Memory B cell (primary cell): ENCODE data around the gene ING5.
"Not testable (repeated sequence)": the region's sequence is repeated elsewhere in the genome, so short reads cannot be mapped to it uniquely, and the experiment has no call there.

Experiments used
- ATAC-seq: fragments of 150-1000 bp; cut with Tn5 transposase; 2 replicates; pipeline ENCODE4 v1.10.0; 2021; ENCODE audit warnings: low read depth, mild to moderate bottlenecking, moderate library complexity
- DNase-seq, 2 donors: peaks; one replicate each; pipeline ENCODE4 v3.0.0; 2022; ENCODE audit warnings: low spot score in 2 of 2
- H3K27ac Mint-ChIP-seq: one replicate; pipeline ENCODE4 v1.8.0; 2022; ENCODE audit warnings: mild to moderate bottlenecking, moderate library complexity, mixed read lengths
- H3K27me3 Mint-ChIP-seq: one replicate; pipeline ENCODE4 v1.8.0; 2022; ENCODE audit warnings: mixed read lengths
- H3K36me3 Mint-ChIP-seq: one replicate; pipeline ENCODE4 v1.8.0; 2022; ENCODE audit warnings: mild to moderate bottlenecking, mixed read lengths
- H3K4me1 Mint-ChIP-seq: one replicate; pipeline ENCODE4 v1.8.0; 2022; ENCODE audit warnings: mixed read lengths
- H3K4me3 Mint-ChIP-seq: one replicate; pipeline ENCODE4 v1.8.0; 2022; ENCODE audit warnings: mild to moderate bottlenecking, moderate library complexity, mixed read lengths
- H3K9me3 Mint-ChIP-seq: one replicate; pipeline ENCODE4 v1.8.0; 2022; ENCODE audit warnings: mixed read lengths

ING5 gene

DNA sequence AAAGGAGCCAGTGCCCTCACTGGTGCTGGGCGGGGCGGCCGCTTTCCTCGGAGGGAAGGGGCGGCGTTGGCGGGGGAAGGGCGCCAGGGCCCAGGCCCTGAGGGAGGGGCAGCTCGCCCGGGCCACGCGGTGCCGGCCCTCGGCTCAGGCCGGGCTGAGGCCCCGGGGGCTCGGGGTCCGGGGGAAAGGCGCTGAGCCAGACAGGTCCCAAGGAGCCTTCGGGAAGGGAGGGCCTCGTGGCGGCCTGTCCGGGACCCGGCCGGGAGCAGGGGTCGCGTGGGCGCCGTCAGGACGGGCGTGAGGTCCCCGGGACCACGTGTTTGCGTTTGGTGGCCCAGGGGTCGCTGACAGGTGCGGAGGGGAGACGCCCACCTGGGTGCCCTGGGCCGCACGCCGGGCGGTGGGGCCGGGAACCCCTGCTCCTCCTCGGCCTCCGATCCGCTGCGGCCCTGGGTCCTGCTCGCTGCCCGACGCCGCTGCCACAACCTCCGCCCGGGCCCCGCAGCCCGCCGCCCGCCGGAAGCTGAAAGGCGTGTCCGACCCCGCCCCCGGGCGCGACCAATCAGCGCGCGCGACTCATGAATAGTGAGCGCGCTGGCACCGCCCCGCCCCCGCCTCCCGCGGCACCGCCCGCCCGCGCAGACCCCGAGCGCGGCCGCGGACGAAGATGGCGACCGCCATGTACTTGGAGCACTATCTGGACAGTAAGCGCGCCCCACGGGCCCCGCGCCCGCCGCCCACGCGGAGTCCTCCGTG, at the start of gene ING5:
TSS of gene ING5 (plus strand) at position 641 of the 756 bp plus-strand sequence. CDS start at position 668, 27 bp downstream.
- Mint-ChIP-seq H3K36me3 (peaks cover 10% of the 10 kb centered on the region), H3K27ac (peak within 1 kb of the TSS; percentile 94), H3K4me3 (peak within 1 kb of the TSS; percentile 96), H3K27me3 (no peaks in the 10 kb centered on the region), H3K9me3 (no peaks in the 10 kb centered on the region), H3K4me1 (peaks cover 17% of the 10 kb centered on the region)
- ATAC-seq (peak; percentile 66), DNase-seq (peak; percentile 96 to 97)

DNA sequence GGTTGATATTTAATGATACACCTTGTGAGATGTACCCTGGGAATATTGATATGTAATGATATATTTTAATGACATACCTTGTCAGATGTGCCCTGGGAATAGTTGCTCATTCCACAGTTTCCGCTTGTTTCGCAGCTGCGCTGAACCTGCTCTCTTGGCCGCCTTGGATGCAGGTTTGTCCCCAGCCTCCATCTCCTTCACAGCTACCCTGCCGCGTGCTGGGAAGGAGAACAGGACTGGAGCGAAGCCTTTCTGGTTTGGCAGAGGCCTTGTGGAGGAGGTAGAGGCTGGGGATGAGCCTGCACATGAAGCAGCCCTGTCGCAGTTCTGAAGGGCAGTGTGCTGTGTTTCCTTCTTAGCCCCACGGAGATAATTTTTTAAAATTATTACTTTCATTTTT, 49.7 kb upstream of the ING5 start:
- no peaks in the 10 kb centered on the region for H3K27me3 Mint-ChIP-seq
- ATAC-seq (no peak), DNase-seq (no peak)
- H3K4me1 Mint-ChIP-seq: peaks cover 5% of the 10 kb centered on the region
- no peak overlapping the region for H3K4me3 Mint-ChIP-seq
- H3K27ac Mint-ChIP-seq: peak overlapping the region; percentile 38
- peaks cover 23% of the 10 kb centered on the region for H3K36me3 Mint-ChIP-seq
- H3K9me3 Mint-ChIP-seq: no peaks in the 10 kb centered on the region

DNA sequence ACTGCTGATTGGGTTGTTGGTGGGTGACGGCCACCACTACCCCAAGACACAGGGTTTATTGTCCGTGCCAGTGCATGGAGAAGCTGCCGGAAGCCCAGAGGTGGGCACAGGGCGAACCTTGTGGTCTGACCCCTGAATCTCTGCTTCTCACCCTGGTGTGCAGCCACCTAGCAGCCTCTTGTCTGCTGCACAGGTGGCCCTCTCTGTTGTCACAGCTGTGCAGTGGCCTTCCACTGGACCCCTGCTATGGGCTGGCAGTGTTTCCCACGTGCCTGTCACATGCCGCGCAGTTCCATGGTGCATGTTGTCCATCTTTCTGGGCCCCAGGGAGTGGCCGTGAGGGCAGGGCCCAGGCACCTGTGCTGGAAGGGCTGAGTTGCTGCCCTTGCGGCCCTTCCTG, 49.1 kb upstream of the ING5 start:
- peaks cover 26% of the 10 kb centered on the region for H3K36me3 Mint-ChIP-seq
- peak overlapping the region; percentile 38 for H3K27ac Mint-ChIP-seq

DNA sequence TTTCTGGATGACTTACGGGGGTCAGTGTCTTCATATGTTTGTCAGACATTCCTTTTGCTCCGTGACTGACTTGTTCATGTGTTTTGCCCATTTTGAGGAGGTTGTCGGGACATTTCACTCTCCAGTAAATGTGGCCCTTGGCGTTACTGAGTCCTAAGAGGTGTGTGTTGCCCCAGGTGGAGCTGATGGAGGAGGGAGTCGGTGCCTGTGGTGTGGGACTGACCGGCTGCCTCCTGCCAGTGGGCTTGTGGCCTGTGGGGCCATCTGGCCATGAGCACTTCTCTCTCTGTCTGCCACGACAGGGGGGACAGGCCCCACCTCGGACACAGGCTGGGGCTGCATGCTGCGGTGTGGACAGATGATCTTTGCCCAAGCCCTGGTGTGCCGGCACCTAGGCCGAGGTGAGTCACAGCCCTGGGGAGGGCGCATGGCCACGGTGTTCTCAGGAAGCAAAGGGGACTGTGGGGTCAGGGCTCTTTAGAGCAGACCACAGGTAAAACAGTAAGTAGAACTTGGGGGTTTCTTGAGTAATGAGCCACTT, 48.6 kb upstream of the ING5 start:
- ATAC-seq (no peak), DNase-seq (no peak)
- H3K27ac Mint-ChIP-seq: no peak overlapping the region
- H3K4me3 Mint-ChIP-seq: no peak overlapping the region
- H3K36me3 Mint-ChIP-seq: peaks cover 29% of the 10 kb centered on the region
- H3K4me1 Mint-ChIP-seq: peaks cover 5% of the 10 kb centered on the region
- no peaks in the 10 kb centered on the region for H3K9me3 Mint-ChIP-seq
- H3K27me3 Mint-ChIP-seq: no peaks in the 10 kb centered on the region

More for the DNA sequence above, 49.1 kb upstream of the ING5 start:
- Mint-ChIP-seq H3K27me3 (no peaks in the 10 kb centered on the region), H3K9me3 (no peaks in the 10 kb centered on the region), H3K4me1 (peaks cover 5% of the 10 kb centered on the region), H3K4me3 (no peak overlapping the region)
- DNase-seq (no peak), ATAC-seq (no peak)

DNA sequence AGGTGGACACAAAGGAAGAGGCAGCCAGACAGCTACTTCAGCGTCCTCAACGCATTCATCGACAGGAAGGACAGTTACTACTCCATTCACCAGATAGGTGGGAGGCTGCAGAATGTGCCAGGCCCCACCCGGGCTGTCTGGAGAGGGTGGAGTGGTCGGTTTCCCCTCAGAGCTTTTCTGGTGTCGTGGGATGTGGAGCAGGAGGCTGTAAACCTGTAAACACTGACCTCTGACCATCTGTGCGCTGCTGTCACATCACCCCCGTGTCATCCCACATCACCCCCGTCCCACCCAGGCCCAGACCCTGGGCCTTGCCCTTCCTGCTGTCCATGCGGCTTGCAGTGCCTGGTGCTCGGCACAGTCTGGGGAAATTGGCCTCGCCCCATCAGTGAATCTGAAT, 47.3 kb upstream of the ING5 start:
- DNase-seq: no peak
- Mint-ChIP-seq H3K27ac (no peak overlapping the region), H3K36me3 (peaks cover 33% of the 10 kb centered on the region), H3K9me3 (no peaks in the 10 kb centered on the region), H3K4me3 (no peak overlapping the region), H3K27me3 (no peaks in the 10 kb centered on the region), H3K4me1 (no peaks in the 10 kb centered on the region)
- no peak for ATAC-seq

DNA sequence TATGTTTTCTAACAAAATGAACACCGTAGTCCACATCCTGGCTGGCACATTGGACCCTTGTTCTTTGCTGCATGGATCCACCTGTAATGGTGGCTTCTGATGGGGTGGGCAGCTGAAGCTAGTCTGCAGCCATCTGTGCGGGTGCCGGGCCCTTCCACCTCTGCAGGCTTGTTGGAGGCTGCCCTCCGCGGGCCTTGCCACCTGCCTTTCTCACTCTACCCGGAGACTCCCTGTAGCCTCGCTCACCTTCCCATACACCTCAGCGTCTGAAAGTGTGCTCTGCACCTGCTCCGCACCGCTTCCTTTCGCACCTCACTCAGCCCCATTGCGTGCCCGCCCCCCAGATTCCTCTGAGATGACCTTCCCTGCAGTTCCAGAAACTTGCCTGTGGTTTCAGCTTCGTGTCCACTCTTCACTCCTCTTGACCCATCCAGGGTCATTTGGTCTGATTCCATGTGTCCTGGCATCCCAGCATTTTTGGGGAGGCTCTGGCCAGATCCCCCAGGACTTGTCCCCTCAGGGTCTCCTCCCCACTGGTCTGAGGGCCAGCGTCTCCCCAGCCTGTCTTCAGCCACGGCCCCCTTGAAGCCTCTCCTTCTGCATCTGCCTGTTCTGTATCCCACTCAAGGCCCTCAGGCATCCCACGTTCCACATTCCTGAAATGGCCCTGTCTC, 46.2 kb upstream of the ING5 start:
- H3K36me3 Mint-ChIP-seq: peaks cover 38% of the 10 kb centered on the region
- no peaks in the 10 kb centered on the region for H3K27me3 Mint-ChIP-seq
- no peak for DNase-seq
- H3K4me3 Mint-ChIP-seq: no peak overlapping the region
- ATAC-seq: no peak
- H3K4me1 Mint-ChIP-seq: no peaks in the 10 kb centered on the region
- H3K27ac Mint-ChIP-seq: peak overlapping the region; percentile 38
- no peaks in the 10 kb centered on the region for H3K9me3 Mint-ChIP-seq

DNA sequence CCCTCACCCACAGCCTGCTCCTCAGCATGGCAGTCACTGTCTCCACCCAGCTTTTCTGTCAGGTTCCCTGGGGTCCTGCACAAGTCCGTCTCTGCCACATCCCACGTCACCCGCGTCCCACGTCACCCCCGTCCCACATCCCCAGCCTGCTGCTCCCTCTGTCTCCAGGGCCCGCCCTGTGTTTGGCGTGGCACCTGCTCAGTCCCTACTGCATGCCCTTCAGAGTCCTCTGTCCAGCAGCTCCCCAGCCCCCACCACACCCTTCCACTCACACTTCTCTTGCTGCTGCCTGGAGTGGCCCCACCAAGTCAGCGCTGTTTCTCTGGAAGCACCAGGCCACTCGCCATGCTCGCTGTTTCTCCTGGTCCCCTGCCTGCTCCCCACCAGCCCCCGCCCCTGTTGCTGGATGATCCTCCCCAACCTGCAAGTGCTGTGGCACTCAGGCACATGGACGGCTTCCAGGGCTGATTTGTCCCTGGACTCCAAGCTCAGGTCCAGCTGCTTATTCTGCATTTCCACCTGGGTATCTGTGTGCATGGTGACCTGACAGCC, 45.6 kb upstream of the ING5 start:
- Mint-ChIP-seq H3K4me3 (no peak overlapping the region), H3K4me1 (no peaks in the 10 kb centered on the region), H3K27me3 (no peaks in the 10 kb centered on the region), H3K9me3 (no peaks in the 10 kb centered on the region), H3K27ac (peak overlapping the region; percentile 38), H3K36me3 (peaks cover 38% of the 10 kb centered on the region)
- ATAC-seq (no peak), DNase-seq (no peak)

DNA sequence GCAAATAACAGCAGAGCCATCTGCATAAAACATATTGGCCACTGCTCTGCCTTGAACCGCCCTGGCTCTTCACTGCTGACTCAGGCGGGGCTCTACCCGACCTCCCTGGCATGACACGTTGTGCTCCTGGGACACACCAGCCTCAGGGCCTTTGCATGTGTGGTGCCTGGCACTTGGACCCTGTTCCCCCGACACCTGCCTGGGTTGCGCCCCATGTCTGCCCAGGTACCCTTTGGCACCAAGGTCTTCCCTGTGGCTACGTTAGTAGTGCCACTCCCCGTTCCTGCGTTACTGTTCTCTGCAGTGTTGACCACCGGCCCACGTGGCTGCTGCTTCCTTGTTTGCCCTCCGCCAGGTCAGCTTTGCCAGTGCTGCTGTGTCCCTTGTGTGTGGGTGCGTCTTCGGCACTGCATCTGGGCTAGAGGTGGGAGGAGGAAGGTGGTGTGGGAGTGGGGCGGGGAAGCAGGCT, 44.0 kb upstream of the ING5 start:
- no peaks in the 10 kb centered on the region for H3K4me1 Mint-ChIP-seq
- peaks cover 33% of the 10 kb centered on the region for H3K36me3 Mint-ChIP-seq
- DNase-seq (no peak), ATAC-seq (no peak)
- H3K9me3 Mint-ChIP-seq: no peaks in the 10 kb centered on the region
- H3K27me3 Mint-ChIP-seq: no peaks in the 10 kb centered on the region
- H3K4me3 Mint-ChIP-seq: no peak overlapping the region
- peak overlapping the region; percentile 14 for H3K27ac Mint-ChIP-seq

DNA sequence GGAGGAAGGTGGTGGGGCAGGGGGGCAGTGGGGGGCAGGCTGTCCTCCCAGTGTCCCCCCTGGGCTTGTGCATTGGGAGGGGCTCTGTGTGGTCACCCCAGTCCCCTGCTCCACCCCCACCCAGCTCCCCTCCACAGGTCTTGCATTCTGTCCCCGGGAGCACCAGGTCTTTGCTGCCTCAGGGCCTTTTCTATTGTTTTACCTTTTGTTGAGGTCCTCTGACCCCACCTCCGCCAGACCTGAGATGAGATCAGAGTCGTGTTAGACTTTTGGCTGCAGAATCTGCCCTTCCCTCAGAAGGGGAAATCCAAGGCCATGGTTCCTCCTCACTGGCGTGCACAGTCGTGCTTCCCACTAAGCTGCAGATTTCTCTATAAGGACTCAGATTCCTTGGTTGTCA, 43.5 kb upstream of the ING5 start:
- Mint-ChIP-seq H3K4me3 (no peak overlapping the region), H3K27me3 (no peaks in the 10 kb centered on the region), H3K4me1 (no peaks in the 10 kb centered on the region), H3K36me3 (peaks cover 33% of the 10 kb centered on the region), H3K9me3 (no peaks in the 10 kb centered on the region), H3K27ac (no peak overlapping the region)
- no peak for ATAC-seq
- no peak for DNase-seq

DNA sequence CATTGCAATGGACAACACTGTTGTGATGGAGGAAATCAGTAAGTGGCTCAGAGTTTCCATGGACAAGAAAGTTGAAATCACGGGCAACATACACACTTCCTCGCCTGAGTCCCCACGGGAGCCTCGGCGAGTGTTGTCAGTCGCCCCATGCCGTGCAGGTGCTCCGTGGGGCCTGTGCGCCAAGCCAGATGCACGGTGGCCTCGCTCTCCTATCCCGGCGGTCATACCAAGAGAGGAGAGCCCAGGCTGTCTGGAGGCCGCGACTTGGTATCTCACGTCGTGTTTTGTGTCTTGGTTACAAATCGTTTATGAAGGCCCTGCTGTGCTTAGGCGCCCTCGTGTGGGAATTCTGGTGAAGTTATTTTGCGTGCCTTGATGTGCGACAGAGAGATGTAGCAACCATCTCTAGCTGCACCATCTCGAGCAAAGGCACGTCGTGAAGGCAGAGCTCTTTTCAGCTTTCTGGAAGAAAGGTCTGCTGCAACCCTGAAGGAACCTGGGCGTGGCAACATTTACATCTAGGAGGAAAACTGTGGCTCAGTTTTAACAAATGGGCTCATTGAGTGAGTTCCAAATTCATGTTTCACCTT, 42.6 kb upstream of the ING5 start:
- peak; percentile 53 for ATAC-seq
- H3K27ac Mint-ChIP-seq: no peak overlapping the region
- no peak overlapping the region for H3K4me3 Mint-ChIP-seq
- H3K36me3 Mint-ChIP-seq: peaks cover 33% of the 10 kb centered on the region
- H3K27me3 Mint-ChIP-seq: no peaks in the 10 kb centered on the region
- no peaks in the 10 kb centered on the region for H3K9me3 Mint-ChIP-seq
- H3K4me1 Mint-ChIP-seq: no peaks in the 10 kb centered on the region
- DNase-seq: peak; percentile 21 to 36

DNA sequence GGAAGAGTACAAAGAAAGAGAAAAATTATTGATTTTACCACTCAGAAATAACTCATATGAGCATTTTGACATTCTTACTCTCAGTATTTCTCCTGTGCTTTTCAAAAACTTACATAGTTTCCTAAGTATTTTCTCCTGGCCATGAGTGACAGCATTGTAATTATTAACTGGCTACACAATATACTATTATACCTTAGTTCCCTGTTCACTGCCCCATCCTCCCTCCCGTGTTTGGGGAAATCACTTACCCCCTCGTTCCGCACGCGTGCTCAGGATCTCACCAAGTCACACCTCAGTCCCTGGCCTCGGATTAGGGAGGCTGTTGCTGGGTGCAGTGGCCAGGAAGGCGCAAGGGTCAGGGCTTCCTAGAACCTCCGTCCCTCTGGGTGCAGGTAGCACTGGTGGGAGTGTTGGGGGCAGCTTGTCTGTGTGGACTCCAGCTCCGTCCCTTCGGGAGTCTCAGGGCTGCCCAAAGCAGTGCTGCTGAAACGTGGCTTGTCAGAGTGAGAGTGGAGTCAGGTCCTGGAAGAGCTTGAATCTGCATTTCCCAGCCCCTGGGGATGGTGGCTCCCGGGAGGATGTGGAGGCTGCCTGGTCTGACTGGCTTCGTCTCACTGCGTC, 41.1 kb upstream of the ING5 start:
- H3K9me3 Mint-ChIP-seq: no peaks in the 10 kb centered on the region
- no peaks in the 10 kb centered on the region for H3K27me3 Mint-ChIP-seq
- peaks cover 28% of the 10 kb centered on the region for H3K36me3 Mint-ChIP-seq
- no peak overlapping the region for H3K27ac Mint-ChIP-seq
- ATAC-seq: no peak
- no peak for DNase-seq
- H3K4me3 Mint-ChIP-seq: no peak overlapping the region
- H3K4me1 Mint-ChIP-seq: no peaks in the 10 kb centered on the region

DNA sequence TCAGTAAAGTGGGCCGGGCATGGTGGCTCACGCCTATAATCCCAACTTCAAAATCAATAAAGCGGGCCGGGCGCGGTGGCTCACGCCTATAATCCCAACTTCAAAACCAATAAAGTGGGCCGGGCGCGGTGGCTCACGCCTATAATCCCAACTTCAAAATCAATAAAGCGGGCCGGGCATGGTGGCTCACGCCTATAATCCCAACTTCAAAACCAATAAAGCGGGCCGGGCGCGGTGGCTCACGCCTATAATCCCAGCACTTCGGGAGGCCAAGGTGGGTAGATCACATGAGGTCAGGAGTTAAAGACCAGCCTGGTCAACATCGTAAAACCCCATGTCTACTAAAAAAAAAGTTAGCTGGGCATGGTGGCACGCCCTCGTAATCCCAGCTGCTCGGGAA, 39.1 kb upstream of the ING5 start:
- not testable (repeated sequence) for H3K27ac Mint-ChIP-seq, H3K4me1 Mint-ChIP-seq, ATAC-seq, DNase-seq, H3K27me3 Mint-ChIP-seq, H3K4me3 Mint-ChIP-seq, H3K9me3 Mint-ChIP-seq
- peaks cover 16% of the 10 kb centered on the region for H3K36me3 Mint-ChIP-seq

DNA sequence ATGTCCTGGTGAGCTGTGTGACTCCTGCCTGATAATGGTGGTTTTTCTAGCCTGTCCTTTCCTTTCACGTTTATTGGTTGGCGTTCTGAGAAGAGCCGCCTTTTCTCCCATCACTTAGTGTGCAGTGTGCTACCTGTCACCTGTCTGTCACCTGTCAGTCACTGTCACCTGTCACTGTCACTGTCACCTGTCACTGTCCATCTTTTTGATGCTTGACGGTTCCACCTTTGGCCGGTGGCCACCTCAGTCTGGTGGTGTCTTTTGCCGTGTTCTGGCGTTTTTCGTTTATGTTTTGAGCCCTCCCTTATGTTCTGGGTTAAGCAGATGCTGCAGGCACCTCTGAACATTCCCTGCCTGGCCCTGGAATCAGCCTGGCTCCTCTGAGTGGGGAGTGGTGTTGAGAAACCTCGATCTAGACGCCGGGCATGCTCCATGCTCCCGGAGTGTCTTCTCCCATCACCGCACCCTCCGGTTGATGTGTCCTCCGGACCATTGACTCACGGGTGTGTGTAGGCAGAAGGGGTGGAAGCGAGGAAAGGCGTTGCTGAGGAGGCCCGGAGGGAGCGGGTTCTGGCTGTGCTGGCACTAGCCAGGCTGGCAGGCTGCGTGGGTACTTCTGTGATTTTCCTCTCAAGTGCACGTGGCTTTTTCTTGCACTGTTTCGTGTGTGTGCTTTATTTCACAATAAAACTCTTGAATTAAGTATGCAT, 36.0 kb upstream of the ING5 start:
- H3K4me1 Mint-ChIP-seq: no peaks in the 10 kb centered on the region
- H3K27me3 Mint-ChIP-seq: no peaks in the 10 kb centered on the region
- ATAC-seq: no peak
- H3K9me3 Mint-ChIP-seq: no peaks in the 10 kb centered on the region
- no peak for DNase-seq
- H3K4me3 Mint-ChIP-seq: no peak overlapping the region
- peaks cover 11% of the 10 kb centered on the region for H3K36me3 Mint-ChIP-seq
- H3K27ac Mint-ChIP-seq: no peak overlapping the region
